Erythroblast (primary cell): ENCODE results near the gene DNAH17.

ENCODE experiments used
- GATA1 ChIP-seq: IDR thresholded peaks from 2 replicates; pipeline ENCODE4 v1.6.1; 2011; ENCODE audit warnings: low read depth, mild to moderate bottlenecking, control low read depth, low read length, moderate library complexity
- POLR2A ChIP-seq: IDR thresholded peaks from 2 replicates; pipeline ENCODE4 v1.6.1; 2011; ENCODE audit warnings: mild to moderate bottlenecking, low read length

GRCh38 chr17:78478757-78479297 lies 98.4 kb downstream of the DNAH17 start:
- TF ChIP-seq POLR2A (no peak), GATA1 (no peak)
